ENCODE data around the gene SIPA1L3.
"Not testable (repeated sequence)": the region's sequence is repeated elsewhere in the genome, so short reads cannot be mapped to it uniquely, and the experiment has no call there.

The SIPA1L3 gene

GRCh38 chr19:38221919-38222830, 315.2 kb downstream of the SIPA1L3 start:
- no peak overlapping the region for H4K5ac ChIP-seq (ENCODE audit: low read length)

GRCh38 chr19:38223119-38223523, 316.1 kb downstream of the SIPA1L3 start:
- no CpG with 5 or more reads among the region's 3 CpGs for WGBS (ENCODE audit: extremely low coverage, insufficient coverage, low lambda C conversion rate)

More at GRCh38 chr19:38221919-38222830, 315.2 kb downstream of the SIPA1L3 start:
- peak overlapping the region; percentile 3 for H3K56ac ChIP-seq (ENCODE audit: low read length)
- H2BK15ac ChIP-seq (replicated peaks; ENCODE audit: low read depth): no peak overlapping the region
- no peak overlapping the region for H3K27ac ChIP-seq (ENCODE audit: low read depth, low read length)
- H3K9ac ChIP-seq (ENCODE audit: low read length): no peak overlapping the region
- H3K79me2 ChIP-seq (ENCODE audit: control insufficient read depth, insufficient read depth, low read length): no peaks in the 10 kb centered on the region
- H3K36me3 ChIP-seq (ENCODE audit: control insufficient read depth, insufficient read depth, low read length): no peaks in the 10 kb centered on the region
- DNase-seq: no peak
- H3K23ac ChIP-seq (ENCODE audit: low read length): no peak overlapping the region
- no peaks in the 10 kb centered on the region for H3K79me1 ChIP-seq (ENCODE audit: low read length)
- no peak overlapping the region for H3K18ac ChIP-seq (ENCODE audit: low read length)
- no peak overlapping the region for H4K8ac ChIP-seq (ENCODE audit: low read depth, low read length)
- no peak overlapping the region for H3K4ac ChIP-seq (ENCODE audit: low read depth, low read length)
- H2BK120ac ChIP-seq (ENCODE audit: low read depth, low read length): no peak overlapping the region
- H3K4me2 ChIP-seq (ENCODE audit: low read length): no peak overlapping the region
- no peak overlapping the region for H3K4me3 ChIP-seq (ENCODE audit: low read length)
- H3K4me1 ChIP-seq (ENCODE audit: control insufficient read depth, low read depth, low read length): no peaks in the 10 kb centered on the region
- H3K27me3 ChIP-seq (ENCODE audit: insufficient read depth, low read length, poor library complexity): no peaks in the 10 kb centered on the region
- no peak overlapping the region for H2AK5ac ChIP-seq (ENCODE audit: low read length)
- no CpG with 5 or more reads among the region's 64 CpGs for WGBS (ENCODE audit: extremely low coverage, insufficient coverage, low lambda C conversion rate)
- no peak overlapping the region for H2BK5ac ChIP-seq (ENCODE audit: low read length)

GRCh38 chr19:38223617-38224013, 316.6 kb downstream of the SIPA1L3 start:
- no peaks in the 10 kb centered on the region for H3K79me2 ChIP-seq (ENCODE audit: control insufficient read depth, insufficient read depth, low read length)
- H3K27ac ChIP-seq (ENCODE audit: low read depth, low read length): no peak overlapping the region
- peak overlapping the region; percentile 57 for H3K4me2 ChIP-seq (ENCODE audit: low read length)
- H3K23ac ChIP-seq (ENCODE audit: low read length): no peak overlapping the region
- H2BK5ac ChIP-seq (ENCODE audit: low read length): no peak overlapping the region
- H3K36me3 ChIP-seq (ENCODE audit: control insufficient read depth, insufficient read depth, low read length): no peaks in the 10 kb centered on the region
- no CpG with 5 or more reads among the region's 13 CpGs for WGBS (ENCODE audit: extremely low coverage, insufficient coverage, low lambda C conversion rate)
- peak overlapping the region; percentile 30 for H3K4me3 ChIP-seq (ENCODE audit: low read length)
- no peak overlapping the region for H2AK5ac ChIP-seq (ENCODE audit: low read length)
- no peaks in the 10 kb centered on the region for H3K79me1 ChIP-seq (ENCODE audit: low read length)
- no peak overlapping the region for H2BK15ac ChIP-seq (replicated peaks; ENCODE audit: low read depth)
- no peak overlapping the region for H4K8ac ChIP-seq (ENCODE audit: low read depth, low read length)
- H3K27me3 ChIP-seq (ENCODE audit: insufficient read depth, low read length, poor library complexity): no peaks in the 10 kb centered on the region
- H3K56ac ChIP-seq (ENCODE audit: low read length): peak overlapping the region; percentile 74
- no peak overlapping the region for H2BK120ac ChIP-seq (ENCODE audit: low read depth, low read length)
- H4K5ac ChIP-seq (ENCODE audit: low read length): no peak overlapping the region
- no peak overlapping the region for H3K18ac ChIP-seq (ENCODE audit: low read length)
- peaks cover 2% of the 10 kb centered on the region for H3K4me1 ChIP-seq (ENCODE audit: control insufficient read depth, low read depth, low read length)
- peak overlapping the region; percentile 59 for H3K9ac ChIP-seq (ENCODE audit: low read length)
- H3K4ac ChIP-seq (ENCODE audit: low read depth, low read length): no peak overlapping the region
- no peak for DNase-seq

More at GRCh38 chr19:38223119-38223523, 316.1 kb downstream of the SIPA1L3 start:
- Histone ChIP-seq H2BK15ac (replicated peaks; ENCODE audit: low read depth) (no peak overlapping the region), H2BK5ac (ENCODE audit: low read length) (no peak overlapping the region), H3K79me2 (ENCODE audit: control insufficient read depth, insufficient read depth, low read length) (no peaks in the 10 kb centered on the region), H3K4me2 (ENCODE audit: low read length) (no peak overlapping the region), H3K4me3 (ENCODE audit: low read length) (no peak overlapping the region), H3K4me1 (ENCODE audit: control insufficient read depth, low read depth, low read length) (peaks cover 2% of the 10 kb centered on the region), H3K27me3 (ENCODE audit: insufficient read depth, low read length, poor library complexity) (no peaks in the 10 kb centered on the region), H3K79me1 (ENCODE audit: low read length) (no peaks in the 10 kb centered on the region), H4K8ac (ENCODE audit: low read depth, low read length) (no peak overlapping the region), H3K27ac (ENCODE audit: low read depth, low read length) (no peak overlapping the region), H3K4ac (ENCODE audit: low read depth, low read length) (no peak overlapping the region), H3K9ac (ENCODE audit: low read length) (no peak overlapping the region), H3K23ac (ENCODE audit: low read length) (no peak overlapping the region), H3K56ac (ENCODE audit: low read length) (no peak overlapping the region), H2BK120ac (ENCODE audit: low read depth, low read length) (no peak overlapping the region), H3K18ac (ENCODE audit: low read length) (no peak overlapping the region), H3K36me3 (ENCODE audit: control insufficient read depth, insufficient read depth, low read length) (no peaks in the 10 kb centered on the region), H4K5ac (ENCODE audit: low read length) (no peak overlapping the region), H2AK5ac (ENCODE audit: low read length) (no peak overlapping the region)
- no peak for DNase-seq

DNA sequence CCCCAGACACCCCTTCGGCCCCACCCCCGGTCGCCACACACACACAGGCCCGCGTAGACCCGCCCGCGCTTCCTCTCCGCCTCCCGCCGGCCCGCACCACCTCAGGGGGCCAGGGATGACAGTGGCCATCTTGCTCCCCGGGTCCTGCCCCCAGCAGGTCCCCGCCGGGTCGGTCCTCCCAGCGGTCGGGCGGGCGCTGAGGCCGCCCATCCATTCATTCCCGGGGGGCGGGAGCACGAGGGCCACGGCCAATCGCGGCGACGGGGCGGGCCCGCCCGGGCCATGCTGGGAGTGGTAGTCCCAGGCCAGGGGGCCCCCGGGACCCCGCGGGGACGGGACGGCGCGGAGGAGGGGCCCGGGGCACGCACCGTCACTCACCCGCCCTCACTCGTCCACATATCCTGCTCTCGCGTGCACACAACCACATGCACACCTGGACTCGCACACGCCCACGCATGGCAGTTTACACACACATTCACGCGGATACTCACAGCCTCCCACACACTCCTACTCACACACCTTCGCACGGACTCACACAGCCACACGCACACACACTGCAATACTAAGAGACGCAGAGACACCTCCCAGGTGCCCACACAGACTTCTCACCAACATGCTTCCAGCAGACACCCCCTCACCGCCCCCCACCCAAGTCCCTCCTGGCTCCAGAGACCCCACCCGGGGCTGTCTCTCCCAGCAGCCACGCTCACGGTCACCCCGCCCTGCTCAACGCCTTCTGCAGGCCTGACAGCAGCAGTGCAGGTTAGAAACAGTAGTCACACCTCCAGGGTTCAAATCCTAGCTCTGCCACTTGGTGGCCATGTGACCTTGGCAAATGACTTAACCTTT, 317.2 kb downstream of the SIPA1L3 start, which contains the start of gene DPF1:
DPF1 (minus strand) TSS at position 209 of the 849 bp plus-strand sequence; CDS start at position 129, 80 bp downstream.
- Histone ChIP-seq H3K4me1 (ENCODE audit: control insufficient read depth, low read depth, low read length) (peaks cover 2% of the 10 kb centered on the region), H3K4me2 (ENCODE audit: low read length) (peak within 1 kb of the TSS; percentile 95), H3K9ac (ENCODE audit: low read length) (peak within 1 kb of the TSS; percentile 62), H4K5ac (ENCODE audit: low read length) (no peak within 1 kb of the TSS), H4K8ac (ENCODE audit: low read depth, low read length) (no peak within 1 kb of the TSS), H3K27me3 (ENCODE audit: insufficient read depth, low read length, poor library complexity) (no peaks in the 10 kb centered on the region), H3K79me1 (ENCODE audit: low read length) (no peaks in the 10 kb centered on the region), H3K36me3 (ENCODE audit: control insufficient read depth, insufficient read depth, low read length) (no peaks in the 10 kb centered on the region), H3K18ac (ENCODE audit: low read length) (no peak within 1 kb of the TSS), H3K27ac (ENCODE audit: low read depth, low read length) (no peak within 1 kb of the TSS), H2AK5ac (ENCODE audit: low read length) (no peak within 1 kb of the TSS), H2BK120ac (ENCODE audit: low read depth, low read length) (no peak within 1 kb of the TSS), H3K79me2 (ENCODE audit: control insufficient read depth, insufficient read depth, low read length) (no peaks in the 10 kb centered on the region), H3K4ac (ENCODE audit: low read depth, low read length) (no peak within 1 kb of the TSS), H2BK15ac (replicated peaks; ENCODE audit: low read depth) (no peak within 1 kb of the TSS), H2BK5ac (ENCODE audit: low read length) (no peak within 1 kb of the TSS), H3K4me3 (ENCODE audit: low read length) (peak within 1 kb of the TSS; percentile 38), H3K23ac (ENCODE audit: low read length) (no peak within 1 kb of the TSS), H3K56ac (ENCODE audit: low read length) (peak within 1 kb of the TSS; percentile 86)
- WGBS (ENCODE audit: extremely low coverage, insufficient coverage, low lambda C conversion rate): no CpG with 5 or more reads among the region's 61 CpGs
- peak; percentile 92 for DNase-seq

GRCh38 chr19:38224863-38225218, 317.8 kb downstream of the SIPA1L3 start:
- H3K79me2 ChIP-seq (ENCODE audit: control insufficient read depth, insufficient read depth, low read length); H3K27ac ChIP-seq (ENCODE audit: low read depth, low read length); H3K4me1 ChIP-seq (ENCODE audit: control insufficient read depth, low read depth, low read length); H2BK5ac ChIP-seq (ENCODE audit: low read length); H3K36me3 ChIP-seq (ENCODE audit: control insufficient read depth, insufficient read depth, low read length); H3K4me3 ChIP-seq (ENCODE audit: low read length); H3K56ac ChIP-seq (ENCODE audit: low read length); H4K5ac ChIP-seq (ENCODE audit: low read length); H3K4me2 ChIP-seq (ENCODE audit: low read length); H2BK15ac ChIP-seq (replicated peaks; ENCODE audit: low read depth); H3K18ac ChIP-seq (ENCODE audit: low read length); H3K27me3 ChIP-seq (ENCODE audit: insufficient read depth, low read length, poor library complexity); DNase-seq; H4K8ac ChIP-seq (ENCODE audit: low read depth, low read length); H3K9ac ChIP-seq (ENCODE audit: low read length); H3K79me1 ChIP-seq (ENCODE audit: low read length); H3K23ac ChIP-seq (ENCODE audit: low read length); H3K4ac ChIP-seq (ENCODE audit: low read depth, low read length); H2BK120ac ChIP-seq (ENCODE audit: low read depth, low read length); H2AK5ac ChIP-seq (ENCODE audit: low read length): not testable (repeated sequence)
- no CpG with 5 or more reads among the region's 6 CpGs for WGBS (ENCODE audit: extremely low coverage, insufficient coverage, low lambda C conversion rate)

Measured in mesendoderm (in vitro differentiated cells).